H1 (cell line): ENCODE measurements around the gene ZSWIM4. TPM values are rescaled to one million over a fixed set of nuclear protein-coding genes. Genes with fewer than 3 reads are reported as not detected.

ENCODE experiments used
- CTCF ChIA-PET: fragments of 300-600 bp; sonication (Branson Sonifier 250); formaldehyde crosslinking; loops from one replicate; lab custom pipeline; 2021; ENCODE audit not compliant: partially characterized antibody; lab: Charles Lee
- POLR2A ChIA-PET: fragments of 300-600 bp; sonication (Branson Sonifier 250); formaldehyde crosslinking; loops from one replicate; lab custom pipeline; 2021; ENCODE audit warnings: inconsistent platforms; ENCODE audit not compliant: partially characterized antibody; lab: Charles Lee
- DNase-seq, 2 experiments: peaks; one replicate each; pipeline versions ENCODE4 v3.0.0 to v3.0.0-alpha.2; 2010 to 2022; ENCODE audit warnings: low spot score in 2 of 2, low read depth in 1 of 2, mixed read lengths in 1 of 2
- FAIRE-seq: peaks from 2 replicates; lab custom pipeline; 2011; peaks lifted over from hg19 to GRCh38; lab: Jason Lieb, UNC
- H2AFZ ChIP-seq: 2 replicates; pipeline ENCODE4 v1.8.1; 2012; ENCODE audit warnings: low read length, inconsistent platforms
- H2AK5ac ChIP-seq: 2 replicates; pipeline ENCODE4 v1.6.1; 2013; ENCODE audit warnings: low read depth, low read length
- H2BK120ac ChIP-seq: replicated peaks from 2 replicates; pipeline ENCODE3; 2013; ENCODE audit warnings: low read depth, low read length, inconsistent platforms
- H2BK12ac ChIP-seq: 2 replicates; pipeline ENCODE4 v1.6.1; 2013; ENCODE audit warnings: low read depth, low read length
- H2BK15ac ChIP-seq: 2 replicates; pipeline ENCODE4 v1.6.1; 2013; ENCODE audit warnings: low read length
- H2BK20ac ChIP-seq: 2 replicates; pipeline ENCODE4 v1.6.1; 2013; ENCODE audit warnings: low read length
- H2BK5ac ChIP-seq: 2 replicates; pipeline ENCODE4 v1.6.1; 2013; ENCODE audit warnings: low read depth, low read length
- H3K14ac ChIP-seq: 2 replicates; pipeline ENCODE4 v1.6.1; 2013; ENCODE audit warnings: inconsistent platforms; ENCODE audit not compliant: insufficient read length
- H3K18ac ChIP-seq: 2 replicates; pipeline ENCODE4 v1.6.1; 2013; ENCODE audit warnings: low read length; ENCODE audit errors: extremely low read depth
- H3K23ac ChIP-seq: 2 replicates; pipeline ENCODE4 v1.6.1; 2013; ENCODE audit warnings: inconsistent platforms; ENCODE audit not compliant: insufficient read length
- H3K23me2 ChIP-seq: 2 replicates; pipeline ENCODE4 v1.6.1; 2013; ENCODE audit warnings: low read depth, low read length
- H3K27ac ChIP-seq: 2 replicates; pipeline ENCODE4 v1.6.1; 2011; ENCODE audit warnings: low read depth, low read length, inconsistent platforms
- H3K27me3 ChIP-seq, 4 experiments: replicated peaks in 1 of 4; 1 replicate in 1 of 4; 2 replicates in 3 of 4; pipeline versions ENCODE4 v1.6.1 to v1.8.1; 2011 to 2013; ENCODE audit warnings: low read length in 3 of 4, mild to moderate bottlenecking in 3 of 4, inconsistent platforms in 2 of 4, mixed read lengths in 2 of 4, moderate library complexity in 1 of 4; ENCODE audit not compliant: control insufficient read depth in 3 of 4, insufficient read depth in 3 of 4; ENCODE audit errors: extremely low read depth in 1 of 4
- H3K36me3 ChIP-seq, 4 experiments: 2 replicates each; pipeline versions ENCODE4 v1.6.1 to v1.8.1; 2011 to 2013; ENCODE audit warnings: mild to moderate bottlenecking in 4 of 4, low read length in 3 of 4, moderate library complexity in 2 of 4, control low read depth in 1 of 4, inconsistent platforms in 1 of 4; ENCODE audit not compliant: insufficient read depth in 4 of 4, control insufficient read depth in 2 of 4
- H3K4ac ChIP-seq: replicated peaks from 2 replicates; pipeline ENCODE3; 2013; ENCODE audit warnings: low read length, low read depth, mixed read lengths, inconsistent platforms; ENCODE audit not compliant: insufficient read length
- H3K4me1 ChIP-seq, 4 experiments: replicated peaks in 1 of 4; 1 replicate in 1 of 4; 2 replicates in 3 of 4; pipeline versions ENCODE4 v1.6.1 to v1.8.1; 2011 to 2013; ENCODE audit warnings: low read length in 3 of 4, inconsistent platforms in 2 of 4, mixed read lengths in 1 of 4; ENCODE audit not compliant: insufficient read depth in 4 of 4, control insufficient read depth in 3 of 4
- H3K4me2 ChIP-seq, 2 experiments: 2 replicates each; pipeline versions ENCODE4 v1.6.1 to v1.8.1; 2011 to 2013; ENCODE audit warnings: low read depth in 2 of 2, low read length in 2 of 2, control low read depth in 1 of 2, inconsistent platforms in 1 of 2, mild to moderate bottlenecking in 1 of 2; ENCODE audit not compliant: insufficient read depth in 1 of 2
- H3K4me3 ChIP-seq, 4 experiments: fragments of 200-600, 300-600 bp in 1 of 4; sonication (generic), shearing (Covaris generic), sonication (Bioruptor Twin) in 1 of 4; 2 replicates each; pipeline versions ENCODE4 v1.5.1 to v1.8.1; 2011 to 2016; ENCODE audit warnings: low read length in 4 of 4, low read depth in 3 of 4, control low read depth in 2 of 4, inconsistent platforms in 2 of 4, mild to moderate bottlenecking in 2 of 4, mixed read lengths in 1 of 4, moderate library complexity in 1 of 4; ENCODE audit not compliant: insufficient read depth in 2 of 4; ENCODE audit errors: extremely low read depth in 1 of 4
- H3K56ac ChIP-seq: replicated peaks from 2 replicates; pipeline ENCODE3; 2013; ENCODE audit warnings: low read depth, mild to moderate bottlenecking, mixed read lengths, low read length, inconsistent platforms; ENCODE audit not compliant: insufficient read length
- H3K79me1 ChIP-seq: 2 replicates; pipeline ENCODE4 v1.6.1; 2013; ENCODE audit warnings: low read depth, low read length, control low read depth
- H3K79me2 ChIP-seq, 2 experiments: 2 replicates each; pipeline versions ENCODE4 v1.6.1 to v1.8.1; 2012 to 2013; ENCODE audit warnings: low read length in 2 of 2, mild to moderate bottlenecking in 2 of 2, inconsistent platforms in 1 of 2; ENCODE audit not compliant: insufficient read depth in 2 of 2, control insufficient read depth in 1 of 2
- H3K9ac ChIP-seq, 4 experiments: replicated peaks in 1 of 4; 1 replicate in 1 of 4; 2 replicates in 3 of 4; pipeline versions ENCODE4 v1.6.1 to v1.8.1; 2011 to 2013; ENCODE audit warnings: low read depth in 3 of 4, low read length in 3 of 4, control low read depth in 2 of 4, mild to moderate bottlenecking in 2 of 4, moderate library complexity in 2 of 4, inconsistent platforms in 1 of 4; ENCODE audit errors: extremely low read depth in 1 of 4
- H3K9me3 ChIP-seq, 2 experiments: 2 replicates each; pipeline versions ENCODE4 v1.6.1 to v1.8.1; 2012 to 2013; ENCODE audit warnings: mild to moderate bottlenecking in 2 of 2, moderate library complexity in 2 of 2, control low read depth in 1 of 2, inconsistent platforms in 1 of 2, low read depth in 1 of 2, low read length in 1 of 2, mixed read lengths in 1 of 2; ENCODE audit not compliant: insufficient read depth in 2 of 2
- H4K20me1 ChIP-seq, 2 experiments: replicated peaks in 1 of 2; 2 replicates each; pipeline versions ENCODE3 to v1.8.1; 2011 to 2013; ENCODE audit warnings: inconsistent platforms in 2 of 2, low read length in 2 of 2, mild to moderate bottlenecking in 1 of 2; ENCODE audit not compliant: insufficient read depth in 2 of 2, control insufficient read depth in 1 of 2
- H4K5ac ChIP-seq: 2 replicates; pipeline ENCODE4 v1.6.1; 2013; ENCODE audit warnings: low read length, low read depth, mixed read lengths, inconsistent platforms; ENCODE audit not compliant: insufficient read length
- H4K8ac ChIP-seq: 2 replicates; pipeline ENCODE4 v1.8.0; 2013; ENCODE audit warnings: mild to moderate bottlenecking, moderate library complexity, low read length, inconsistent platforms; ENCODE audit not compliant: insufficient read depth; ENCODE audit errors: extremely low read depth
- H4K91ac ChIP-seq: replicated peaks from 2 replicates; pipeline ENCODE3; 2013; ENCODE audit warnings: low read length, mixed read lengths, inconsistent platforms; ENCODE audit not compliant: insufficient read length
- EZH2 ChIP-seq: fragments of 200-600 bp; sonication (generic); IDR thresholded peaks from 2 replicates; pipeline ENCODE4 v1.7.1; 2012; ENCODE audit warnings: low read depth, mild to moderate bottlenecking, moderate library complexity, low read length, inconsistent platforms; ENCODE audit not compliant: severe bottlenecking
- KDM4A ChIP-seq: IDR thresholded peaks from one replicate; pipeline ENCODE4 v1.7.1; 2012; ENCODE audit warnings: low read depth, mild to moderate bottlenecking, moderate library complexity, low read length, inconsistent platforms; ENCODE audit not compliant: severe bottlenecking
- POLR2A ChIP-seq, 2 experiments: IDR thresholded peaks; 1 replicate in 1 of 2; 2 replicates in 1 of 2; pipeline ENCODE4 v1.6.1; 2011; ENCODE audit warnings: low read depth in 2 of 2, low read length in 2 of 2, mild to moderate bottlenecking in 2 of 2; ENCODE audit errors: control extremely low read depth in 1 of 2
- SIN3A ChIP-seq, 2 experiments: IDR thresholded peaks in 1 of 2; conservative IDR thresholded peaks in 1 of 2; 2 replicates each; pipeline ENCODE4 v1.6.1; 2011 to 2012; ENCODE audit warnings: low read length in 2 of 2, improper control_type of control experiment in 1 of 2, low read depth in 1 of 2, mild to moderate bottlenecking in 1 of 2
- SUZ12 ChIP-seq: fragments of 200-600 bp; sonication (generic); IDR thresholded peaks from 2 replicates; pipeline ENCODE4 v1.6.1; 2012; ENCODE audit warnings: mild to moderate bottlenecking, inconsistent platforms, low read length, moderate library complexity, mixed read lengths
- WGBS, 2 experiments: shearing (Covaris generic) in 1 of 2; methylation state at CpG; one replicate each; pipeline versions ENCODE4 v1.1.6 to v1.1.7; 2013 to 2015; ENCODE audit warnings: low lambda C conversion rate in 2 of 2, mixed read lengths in 2 of 2, inconsistent platforms in 1 of 2, low coverage in 1 of 2, missing lambda C conversion rate in 1 of 2; ENCODE audit not compliant: insufficient replicate concordance in 2 of 2, insufficient coverage in 1 of 2, insufficient read length in 1 of 2; ENCODE audit errors: extremely low coverage in 1 of 2, missing lambda C conversion rate in 1 of 2; 5-methylcytosine and 5-hydroxymethylcytosine counted together
- polyA plus RNA-seq, 7 experiments: library from polyadenylated mRNA; depleted of rRNA in 3 of 7; stranded (reverse) in 5 of 7; unstranded in 2 of 7; fragments of >200 nt in 5 of 7; fragments of 200-250 nt in 2 of 7; gene quantifications; 1 replicate in 5 of 7; 2 replicates in 1 of 7; 4 replicates in 1 of 7; pipeline versions ENCODE4 v1.2.1 to v1.2.3, GENCODE V29; 2011 to 2013; ENCODE audit warnings: missing spikeins in 2 of 7, mixed read lengths in 2 of 7
- total RNA-seq: library from RNA; stranded (reverse); fragmentation: NEBNext Ultra II Directional; extraction: Animal tissue kit (Norgen Biotek cat#: 25700); gene quantifications from 2 replicates; pipeline ENCODE4 v1.2.1, GENCODE V29; 2021

The ZSWIM4 gene
- total and polyA plus RNA-seq, 2 of the 8 experiments (the other 6 are each of a cell fraction or from before 2014, with no cell fraction given): 12.2 to 31.1 TPM

DNA sequence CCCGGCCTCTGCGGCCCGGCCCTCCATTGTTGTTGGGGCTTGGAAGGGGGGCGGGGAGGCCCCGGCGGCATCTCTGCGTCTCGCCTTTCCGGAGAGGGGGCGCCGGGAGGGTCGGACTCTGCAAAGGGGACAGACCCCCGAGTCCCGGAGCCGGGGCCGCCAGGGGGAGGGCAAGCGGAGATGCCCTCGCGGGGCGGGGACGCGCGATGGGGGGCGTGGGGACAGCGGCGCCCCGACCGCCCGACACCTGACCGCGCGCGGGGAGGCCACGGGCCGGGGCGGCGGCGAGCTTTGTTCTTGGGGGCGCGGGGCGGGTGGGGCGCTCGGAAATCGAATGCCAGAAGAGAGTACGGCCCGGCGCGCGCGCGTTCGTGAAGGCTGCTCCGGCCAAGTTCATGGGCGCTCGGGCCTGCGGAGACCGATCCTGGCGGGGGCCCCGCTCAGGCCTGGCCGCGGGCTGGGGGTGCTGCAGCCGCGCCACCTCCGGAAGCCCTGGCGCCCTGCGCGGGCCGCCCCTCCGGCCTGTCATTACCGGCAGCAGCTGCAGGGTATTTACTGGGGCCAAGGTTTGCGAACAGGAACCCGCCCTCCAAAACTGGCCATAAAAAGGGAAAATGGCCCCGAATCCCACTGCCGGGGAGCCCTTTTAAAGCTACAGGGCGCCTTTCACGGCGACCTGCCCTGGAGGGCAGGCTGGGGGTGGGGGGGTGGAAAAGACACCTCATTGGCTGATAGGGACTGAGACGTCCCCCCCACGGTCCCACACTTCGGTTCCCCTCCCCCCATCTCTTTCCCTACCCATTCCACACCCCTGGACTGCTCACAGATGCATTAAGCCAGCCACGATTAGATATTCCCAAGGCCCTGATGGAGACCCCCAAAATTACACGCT, 70.6 kb downstream of the ZSWIM4 start:
- H4K8ac ChIP-seq: no peak overlapping the region
- H3K36me3 ChIP-seq: no peaks in the 10 kb centered on the region
- H3K4ac ChIP-seq: no peak overlapping the region
- no peak overlapping the region for H2BK120ac ChIP-seq
- no peak overlapping the region for H2BK20ac ChIP-seq
- no peak overlapping the region for H2BK5ac ChIP-seq
- ChIA-PET CTCF (interaction anchor here (0.6 to 2.1 kb wide), 3 partner anchors 14 to 173 kb away, joined by 3 to 5 read pairs (median 4); no protein-coding TSS in a partner anchor), POLR2A (interaction anchor here (0.7 kb wide), 1 partner anchor 18 kb away, joined by 3 read pairs; no protein-coding TSS in a partner anchor)
- H4K5ac ChIP-seq: no peak overlapping the region
- no peak overlapping the region for H3K14ac ChIP-seq
- peaks cover 4 to 7% (median 5%) of the 10 kb centered on the region in 4 experiments; a peak in 6 of 7 replicates for H3K4me1 ChIP-seq
- H2AK5ac ChIP-seq: 0 out of 2 replicates have a peak overlapping the region, but pooled peaks have one; percentile 90
- no peak overlapping the region for H3K18ac ChIP-seq
- H3K23ac ChIP-seq: no peak overlapping the region
- 0 out of 2 replicates have a peak overlapping the region, but pooled peaks have one; percentile 6 for H2BK12ac ChIP-seq
- no peak overlapping the region for H2BK15ac ChIP-seq
- TF ChIP-seq KDM4A (peak; percentile 32), EZH2 (peak; percentile 74), SUZ12 (peak; percentile 76), POLR2A (IDR thresholded peaks at IDR 0.05; ENCODE audit: control extremely low read depth in 1 of 2, low read depth in 2 of 2, low read length in 2 of 2) (no peak), SIN3A (conservative IDR thresholded peaks at IDR 0.05 in 1 of 2, IDR thresholded peaks at IDR 0.05 in 1 of 2; ENCODE audit: low read depth in 1 of 2, low read length in 2 of 2) (0 out of 4 replicates have a peak, but pooled peaks of 1 of the 2 experiments have one; percentile 34)
- H3K23me2 ChIP-seq: no peaks in the 10 kb centered on the region; the same call in 1 of the 2 replicates
- H3K27ac ChIP-seq: no peak overlapping the region
- H3K79me2 ChIP-seq: no peaks in the 10 kb centered on the region
- peak overlapping the region; percentile 42 to 77 for H3K4me2 ChIP-seq
- H3K9me3 ChIP-seq: no peaks in the 10 kb centered on the region
- no peak overlapping the region for H3K56ac ChIP-seq
- peak overlapping the region; percentile 28 to 66 (median 43) for H3K4me3 ChIP-seq
- H4K91ac ChIP-seq: no peak overlapping the region
- DNase-seq (no peak), FAIRE-seq (no peak)
- H2AFZ ChIP-seq: no peak overlapping the region
- H3K79me1 ChIP-seq: no peaks in the 10 kb centered on the region
- H4K20me1 ChIP-seq: peaks cover 2 to 8% of the 10 kb centered on the region in 2 experiments
- peak overlapping the region in 1 of 4 experiments; percentile 60; a peak in 1 of 7 replicates for H3K9ac ChIP-seq
- 20% methylated on average over 17 of the region's 82 CpGs; no CpG with 5 or more reads in 1 of the 2 experiments for WGBS, 2 experiments
- peaks cover 16 to 67% (median 48%) of the 10 kb centered on the region in 4 experiments for H3K27me3 ChIP-seq
